HCT116 (cell line): Measurements from ENCODE around the gene SLC10A2.

ENCODE experiments used
- EGR1 ChIP-seq: IDR thresholded peaks from 2 replicates; pipeline ENCODE4 v1.6.1; 2012; ENCODE audit warnings: low read depth
- EZH2 ChIP-seq: fragments of 200-600 bp; sonication (generic); IDR thresholded peaks from 2 replicates; pipeline ENCODE4 v1.6.1; 2017; ENCODE audit warnings: antibody characterized with exemption, mixed run types
- EZH2phosphoT487 ChIP-seq: fragments of 200-600 bp; IDR thresholded peaks from 2 replicates; pipeline ENCODE4 v1.6.1; 2018; ENCODE audit warnings: antibody characterized with exemption, borderline replicate concordance
- POLR2A ChIP-seq: IDR thresholded peaks from 2 replicates; pipeline ENCODE4 v1.7.0; 2011; ENCODE audit warnings: borderline replicate concordance; ENCODE audit not compliant: insufficient read depth, insufficient read length; ENCODE audit errors: extremely low read depth
- POLR2AphosphoS5 ChIP-seq: IDR thresholded peaks from 2 replicates; pipeline ENCODE4 v1.6.1; 2011; ENCODE audit warnings: mild to moderate bottlenecking, low read depth, low read length, moderate library complexity
- YY1 ChIP-seq: IDR thresholded peaks from 2 replicates; pipeline ENCODE4 v1.6.1; 2011; ENCODE audit warnings: low read length, low read depth, moderate library complexity, mild to moderate bottlenecking; ENCODE audit not compliant: insufficient replicate concordance; ENCODE audit errors: extremely low read depth
- ZFX ChIP-seq: fragments of 450-650 bp; IDR thresholded peaks from 2 replicates; pipeline ENCODE4 v1.6.1; 2017
- TF ChIP-seq, protein P1 (sequence below): IDR thresholded peaks from 2 replicates; pipeline ENCODE4 v1.6.1; 2012; ENCODE audit warnings: low read depth
- TF ChIP-seq, protein P2 (sequence below), 3 experiments: fragments of 200-600 bp in 1 of 3; sonication (generic) in 1 of 3; IDR thresholded peaks in 2 of 3; conservative IDR thresholded peaks in 1 of 3; 2 replicates each; pipeline ENCODE4 v1.5.1; 2012 to 2017; ENCODE audit warnings: low read depth in 2 of 3, low read length in 2 of 3, antibody characterized with exemption in 1 of 3, borderline replicate concordance in 1 of 3, control low read depth in 1 of 3, mild to moderate bottlenecking in 1 of 3, mixed read lengths in 1 of 3, mixed run types in 1 of 3, moderate library complexity in 1 of 3; ENCODE audit not compliant: insufficient read depth in 1 of 3
- TF ChIP-seq, protein P3 (sequence below): IDR thresholded peaks from 2 replicates; pipeline ENCODE4 v1.6.1; 2012
- TF ChIP-seq, protein P4 (sequence below): IDR thresholded peaks from 2 replicates; pipeline ENCODE4 v1.6.1; 2011; ENCODE audit warnings: mild to moderate bottlenecking, low read length, moderate library complexity; ENCODE audit not compliant: insufficient replicate concordance; ENCODE audit errors: extremely low read depth

DNA sequence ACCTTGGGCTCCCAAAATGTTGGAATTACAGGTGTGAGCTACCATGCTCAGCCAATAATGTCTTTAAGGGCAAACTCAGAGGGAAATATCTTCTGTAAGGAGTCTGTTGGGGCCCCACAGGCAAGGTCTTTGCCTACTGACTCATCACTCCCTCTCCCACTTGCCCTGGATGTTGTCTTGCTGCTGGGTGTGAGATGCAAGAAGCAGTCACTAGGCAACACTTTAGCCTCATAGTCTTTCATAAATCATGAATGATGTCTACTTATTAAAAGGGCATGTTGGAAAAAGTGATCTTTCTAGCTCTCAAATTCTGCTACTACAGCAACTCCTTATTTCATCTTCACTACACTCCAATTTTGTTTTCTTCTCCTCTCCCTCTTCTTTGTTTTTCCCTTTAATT lies 34.6 kb upstream of the SLC10A2 start:
- TF ChIP-seq, protein P1, sequence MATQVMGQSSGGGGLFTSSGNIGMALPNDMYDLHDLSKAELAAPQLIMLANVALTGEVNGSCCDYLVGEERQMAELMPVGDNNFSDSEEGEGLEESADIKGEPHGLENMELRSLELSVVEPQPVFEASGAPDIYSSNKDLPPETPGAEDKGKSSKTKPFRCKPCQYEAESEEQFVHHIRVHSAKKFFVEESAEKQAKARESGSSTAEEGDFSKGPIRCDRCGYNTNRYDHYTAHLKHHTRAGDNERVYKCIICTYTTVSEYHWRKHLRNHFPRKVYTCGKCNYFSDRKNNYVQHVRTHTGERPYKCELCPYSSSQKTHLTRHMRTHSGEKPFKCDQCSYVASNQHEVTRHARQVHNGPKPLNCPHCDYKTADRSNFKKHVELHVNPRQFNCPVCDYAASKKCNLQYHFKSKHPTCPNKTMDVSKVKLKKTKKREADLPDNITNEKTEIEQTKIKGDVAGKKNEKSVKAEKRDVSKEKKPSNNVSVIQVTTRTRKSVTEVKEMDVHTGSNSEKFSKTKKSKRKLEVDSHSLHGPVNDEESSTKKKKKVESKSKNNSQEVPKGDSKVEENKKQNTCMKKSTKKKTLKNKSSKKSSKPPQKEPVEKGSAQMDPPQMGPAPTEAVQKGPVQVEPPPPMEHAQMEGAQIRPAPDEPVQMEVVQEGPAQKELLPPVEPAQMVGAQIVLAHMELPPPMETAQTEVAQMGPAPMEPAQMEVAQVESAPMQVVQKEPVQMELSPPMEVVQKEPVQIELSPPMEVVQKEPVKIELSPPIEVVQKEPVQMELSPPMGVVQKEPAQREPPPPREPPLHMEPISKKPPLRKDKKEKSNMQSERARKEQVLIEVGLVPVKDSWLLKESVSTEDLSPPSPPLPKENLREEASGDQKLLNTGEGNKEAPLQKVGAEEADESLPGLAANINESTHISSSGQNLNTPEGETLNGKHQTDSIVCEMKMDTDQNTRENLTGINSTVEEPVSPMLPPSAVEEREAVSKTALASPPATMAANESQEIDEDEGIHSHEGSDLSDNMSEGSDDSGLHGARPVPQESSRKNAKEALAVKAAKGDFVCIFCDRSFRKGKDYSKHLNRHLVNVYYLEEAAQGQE: no peak
- TF ChIP-seq, protein P2, sequence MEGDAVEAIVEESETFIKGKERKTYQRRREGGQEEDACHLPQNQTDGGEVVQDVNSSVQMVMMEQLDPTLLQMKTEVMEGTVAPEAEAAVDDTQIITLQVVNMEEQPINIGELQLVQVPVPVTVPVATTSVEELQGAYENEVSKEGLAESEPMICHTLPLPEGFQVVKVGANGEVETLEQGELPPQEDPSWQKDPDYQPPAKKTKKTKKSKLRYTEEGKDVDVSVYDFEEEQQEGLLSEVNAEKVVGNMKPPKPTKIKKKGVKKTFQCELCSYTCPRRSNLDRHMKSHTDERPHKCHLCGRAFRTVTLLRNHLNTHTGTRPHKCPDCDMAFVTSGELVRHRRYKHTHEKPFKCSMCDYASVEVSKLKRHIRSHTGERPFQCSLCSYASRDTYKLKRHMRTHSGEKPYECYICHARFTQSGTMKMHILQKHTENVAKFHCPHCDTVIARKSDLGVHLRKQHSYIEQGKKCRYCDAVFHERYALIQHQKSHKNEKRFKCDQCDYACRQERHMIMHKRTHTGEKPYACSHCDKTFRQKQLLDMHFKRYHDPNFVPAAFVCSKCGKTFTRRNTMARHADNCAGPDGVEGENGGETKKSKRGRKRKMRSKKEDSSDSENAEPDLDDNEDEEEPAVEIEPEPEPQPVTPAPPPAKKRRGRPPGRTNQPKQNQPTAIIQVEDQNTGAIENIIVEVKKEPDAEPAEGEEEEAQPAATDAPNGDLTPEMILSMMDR (IDR thresholded peaks at IDR 0.05 in 2 of 3, conservative IDR thresholded peaks at IDR 0.05 in 1 of 3; ENCODE audit: borderline replicate concordance in 1 of 3, insufficient read depth in 1 of 3, low read depth in 2 of 3, low read length in 2 of 3): no peak
- no peak for TF ChIP-seq EGR1
- TF ChIP-seq, protein P3, sequence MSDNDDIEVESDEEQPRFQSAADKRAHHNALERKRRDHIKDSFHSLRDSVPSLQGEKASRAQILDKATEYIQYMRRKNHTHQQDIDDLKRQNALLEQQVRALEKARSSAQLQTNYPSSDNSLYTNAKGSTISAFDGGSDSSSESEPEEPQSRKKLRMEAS: no peak
- no peak for TF ChIP-seq EZH2phosphoT487
- no peak for TF ChIP-seq POLR2AphosphoS5
- TF ChIP-seq, protein P4, sequence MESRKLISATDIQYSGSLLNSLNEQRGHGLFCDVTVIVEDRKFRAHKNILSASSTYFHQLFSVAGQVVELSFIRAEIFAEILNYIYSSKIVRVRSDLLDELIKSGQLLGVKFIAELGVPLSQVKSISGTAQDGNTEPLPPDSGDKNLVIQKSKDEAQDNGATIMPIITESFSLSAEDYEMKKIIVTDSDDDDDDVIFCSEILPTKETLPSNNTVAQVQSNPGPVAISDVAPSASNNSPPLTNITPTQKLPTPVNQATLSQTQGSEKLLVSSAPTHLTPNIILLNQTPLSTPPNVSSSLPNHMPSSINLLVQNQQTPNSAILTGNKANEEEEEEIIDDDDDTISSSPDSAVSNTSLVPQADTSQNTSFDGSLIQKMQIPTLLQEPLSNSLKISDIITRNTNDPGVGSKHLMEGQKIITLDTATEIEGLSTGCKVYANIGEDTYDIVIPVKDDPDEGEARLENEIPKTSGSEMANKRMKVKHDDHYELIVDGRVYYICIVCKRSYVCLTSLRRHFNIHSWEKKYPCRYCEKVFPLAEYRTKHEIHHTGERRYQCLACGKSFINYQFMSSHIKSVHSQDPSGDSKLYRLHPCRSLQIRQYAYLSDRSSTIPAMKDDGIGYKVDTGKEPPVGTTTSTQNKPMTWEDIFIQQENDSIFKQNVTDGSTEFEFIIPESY: no peak
- no peak for TF ChIP-seq EZH2
- TF ChIP-seq ZFX: no peak
- no peak for TF ChIP-seq POLR2A
- no peak for TF ChIP-seq YY1
